Gastrocnemius medialis (tissue), 4 donors: ENCODE data around the gene PDCD10.

Source experiments
- POLR2A ChIP-seq, 2 donors: fragments of 450-650 bp; IDR thresholded peaks; one replicate each; pipeline ENCODE4 v1.6.1; 2017; ENCODE audit warnings: antibody characterized with exemption in 2 of 2, mild to moderate bottlenecking in 2 of 2, moderate library complexity in 2 of 2
- TF ChIP-seq, protein P1 (sequence below), 5 experiments: fragments of 450-650 bp in 3 of 5; fragments of 200-600 bp in 2 of 5; sonication (generic) in 2 of 5; IDR thresholded peaks in 4 of 5; conservative IDR thresholded peaks in 1 of 5; 1 replicate in 4 of 5; 2 replicates in 1 of 5; pipeline ENCODE4 v1.5.1; 2016 to 2019; ENCODE audit warnings: antibody characterized with exemption in 5 of 5, mild to moderate bottlenecking in 3 of 5, moderate library complexity in 3 of 5

DNA sequence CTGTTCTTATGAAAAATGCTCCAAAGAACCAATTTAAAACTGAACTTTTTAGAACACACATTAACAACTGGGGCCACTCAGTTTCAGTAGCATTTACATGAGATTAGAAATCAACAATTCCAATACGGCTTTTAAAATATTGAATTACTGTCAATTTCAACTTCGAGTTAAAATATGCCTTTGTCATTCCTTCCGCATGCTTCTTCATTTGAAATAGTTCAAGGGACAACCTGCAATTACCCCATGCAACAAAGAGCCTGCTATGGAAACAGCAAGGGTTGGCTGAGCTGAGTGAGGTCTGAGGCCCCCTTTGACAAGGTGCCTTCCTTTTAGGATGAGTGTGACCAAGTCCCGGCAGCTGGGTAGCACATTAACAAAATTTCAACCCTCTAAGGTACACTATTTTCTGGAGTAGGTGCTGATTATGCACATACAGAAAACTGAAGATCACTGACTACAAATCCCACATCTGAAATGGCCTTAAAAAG, 11.6 kb downstream of the PDCD10 start:
- TF ChIP-seq, protein P1, sequence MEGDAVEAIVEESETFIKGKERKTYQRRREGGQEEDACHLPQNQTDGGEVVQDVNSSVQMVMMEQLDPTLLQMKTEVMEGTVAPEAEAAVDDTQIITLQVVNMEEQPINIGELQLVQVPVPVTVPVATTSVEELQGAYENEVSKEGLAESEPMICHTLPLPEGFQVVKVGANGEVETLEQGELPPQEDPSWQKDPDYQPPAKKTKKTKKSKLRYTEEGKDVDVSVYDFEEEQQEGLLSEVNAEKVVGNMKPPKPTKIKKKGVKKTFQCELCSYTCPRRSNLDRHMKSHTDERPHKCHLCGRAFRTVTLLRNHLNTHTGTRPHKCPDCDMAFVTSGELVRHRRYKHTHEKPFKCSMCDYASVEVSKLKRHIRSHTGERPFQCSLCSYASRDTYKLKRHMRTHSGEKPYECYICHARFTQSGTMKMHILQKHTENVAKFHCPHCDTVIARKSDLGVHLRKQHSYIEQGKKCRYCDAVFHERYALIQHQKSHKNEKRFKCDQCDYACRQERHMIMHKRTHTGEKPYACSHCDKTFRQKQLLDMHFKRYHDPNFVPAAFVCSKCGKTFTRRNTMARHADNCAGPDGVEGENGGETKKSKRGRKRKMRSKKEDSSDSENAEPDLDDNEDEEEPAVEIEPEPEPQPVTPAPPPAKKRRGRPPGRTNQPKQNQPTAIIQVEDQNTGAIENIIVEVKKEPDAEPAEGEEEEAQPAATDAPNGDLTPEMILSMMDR (IDR thresholded peaks at IDR 0.05 in 4 of 5, conservative IDR thresholded peaks at IDR 0.05 in 1 of 5) = no peak
- no peak for TF ChIP-seq POLR2A (IDR thresholded peaks at IDR 0.05)
